HCT116 (cell line): Measurements from ENCODE around the gene USP3. TPM values are rescaled to one million over a fixed set of nuclear protein-coding genes. Genes with fewer than 3 reads are reported as not detected.

ENCODE experiments used
- ATAC-seq: fragments of 200-7000 bp; cut with Tn5 transposase; 2 replicates; pipeline ENCODE4 v1.9.1; 2020; ENCODE audit warnings: mild to moderate bottlenecking, moderate library complexity
- BruUV-seq: library from RNA; stranded (reverse); fragments of 400-500 nt; replicated peaks from 2 replicates; lab custom pipeline; 2021; lab: Mats Ljungman, UMichigan
- CTCF ChIA-PET: fragments of 300-600 bp; sonication (Branson Sonifier 250); formaldehyde crosslinking; loops from one replicate; lab custom pipeline; 2021; ENCODE audit warnings: antibody characterized with exemption; lab: Charles Lee
- POLR2A ChIA-PET: fragments of 300-600, 350-600 bp; sonication (Branson Sonifier 250); formaldehyde crosslinking; loops from one replicate; lab custom pipeline; 2021; ENCODE audit warnings: antibody characterized with exemption; lab: Charles Lee
- RAD21 ChIA-PET, 2 experiments: fragments of 300-600 bp; sonication (Branson Sonifier 250); formaldehyde crosslinking; loops; one replicate each; lab custom pipeline; 2023; ENCODE audit warnings: low total read pairs in 2 of 2; ENCODE audit not compliant: uncharacterized antibody in 2 of 2, unreplicated experiment in 2 of 2, low non-redundant PET in 1 of 2; lab: Charles Lee
- DNase-seq: peaks from one replicate; pipeline ENCODE4 v3.0.0-alpha.2; 2010; ENCODE audit warnings: low read depth, low spot score
- H2AFZ ChIP-seq: fragments of 200-600 bp; shearing (Covaris generic), sonication (generic); 2 replicates; pipeline ENCODE4 v1.6.1; 2017; ENCODE audit warnings: low read depth, mixed run types, mixed read lengths, antibody characterized with exemption, low read length; ENCODE audit not compliant: poor library complexity, severe bottlenecking
- H3K27ac ChIP-seq: 2 replicates; pipeline ENCODE4 v1.5.1; 2012; ENCODE audit warnings: low read depth, low read length
- H3K27me3 ChIP-seq: fragments of 200-600 bp; sonication (generic); 2 replicates; pipeline ENCODE4 v1.6.1; 2016; ENCODE audit warnings: mixed run types, low read length, mixed read lengths; ENCODE audit not compliant: insufficient read depth
- H3K36me3 ChIP-seq, 2 experiments: fragments of 200-500 bp in 1 of 2; fragments of 200-600 bp in 1 of 2; sonication (Bioruptor generic) in 1 of 2; sonication (generic) in 1 of 2; 2 replicates each; pipeline versions ENCODE4 v1.5.1 to v1.6.1; 2014 to 2016; ENCODE audit warnings: low read length in 2 of 2, inconsistent platforms in 1 of 2, mixed read lengths in 1 of 2, mixed run types in 1 of 2; ENCODE audit not compliant: insufficient read depth in 2 of 2, control insufficient read depth in 1 of 2
- H3K4me1 ChIP-seq, 2 experiments: fragments of 200-600 bp in 1 of 2; sonication (generic) in 1 of 2; 2 replicates each; pipeline versions ENCODE4 v1.5.1 to v1.6.1; 2012 to 2017; ENCODE audit warnings: low read length in 2 of 2, inconsistent platforms in 1 of 2, mild to moderate bottlenecking in 1 of 2, mixed read lengths in 1 of 2, mixed run types in 1 of 2, moderate library complexity in 1 of 2; ENCODE audit not compliant: insufficient read depth in 2 of 2, control insufficient read depth in 1 of 2
- H3K4me2 ChIP-seq: fragments of 200-600 bp; sonication (generic); 2 replicates; pipeline ENCODE4 v1.6.1; 2017; ENCODE audit warnings: mixed run types, low read length, mixed read lengths
- H3K4me3 ChIP-seq, 2 experiments: fragments of 200-600 bp in 1 of 2; sonication (generic) in 1 of 2; replicated peaks in 1 of 2; 2 replicates each; pipeline ENCODE4 v1.5.1; 2011 to 2016; ENCODE audit warnings: low read length in 2 of 2, control low read depth in 1 of 2, low read depth in 1 of 2, mild to moderate bottlenecking in 1 of 2, mixed read lengths in 1 of 2, mixed run types in 1 of 2
- H3K79me2 ChIP-seq: fragments of 200-600 bp; sonication (generic); 2 replicates; pipeline ENCODE4 v1.6.1; 2017; ENCODE audit warnings: mild to moderate bottlenecking, mixed run types, low read length, moderate library complexity, mixed read lengths; ENCODE audit not compliant: insufficient read depth
- H3K9ac ChIP-seq: fragments of 200-600 bp; sonication (generic); 2 replicates; pipeline ENCODE4 v1.6.1; 2016; ENCODE audit warnings: low read length, mixed read lengths
- H3K9me2 ChIP-seq: fragments of 200-600 bp; sonication (generic), shearing (Covaris generic); 2 replicates; pipeline ENCODE4 v1.6.1; 2017; ENCODE audit warnings: mixed run types, mild to moderate bottlenecking, moderate library complexity; ENCODE audit not compliant: insufficient read depth
- H3K9me3 ChIP-seq, 2 experiments: fragments of 200-500 bp in 1 of 2; fragments of 200-600 bp in 1 of 2; sonication (Bioruptor generic) in 1 of 2; sonication (generic) in 1 of 2; 2 replicates each; pipeline ENCODE4 v1.6.1; 2014 to 2017; ENCODE audit warnings: low read length in 2 of 2, mixed read lengths in 2 of 2, inconsistent platforms in 1 of 2, low read depth in 1 of 2, mild to moderate bottlenecking in 1 of 2, mixed run types in 1 of 2, moderate library complexity in 1 of 2; ENCODE audit not compliant: control insufficient read depth in 1 of 2, insufficient read depth in 1 of 2
- H4K20me1 ChIP-seq: fragments of 200-600 bp; sonication (generic), shearing (Covaris generic); 2 replicates; pipeline ENCODE4 v1.6.1; 2017; ENCODE audit warnings: mixed run types, mild to moderate bottlenecking, moderate library complexity; ENCODE audit not compliant: insufficient read depth
- CEBPB ChIP-seq: IDR thresholded peaks from 2 replicates; pipeline ENCODE4 v1.6.1; 2012; ENCODE audit warnings: low read depth
- EGR1 ChIP-seq: IDR thresholded peaks from 2 replicates; pipeline ENCODE4 v1.6.1; 2012; ENCODE audit warnings: low read depth
- JUND ChIP-seq: IDR thresholded peaks from 2 replicates; pipeline ENCODE4 v1.6.1; 2012
- ZNF274 ChIP-seq: fragments of 200-500 bp; sonication (Bioruptor generic); IDR thresholded peaks from 2 replicates; pipeline ENCODE4 v1.6.1; 2014; ENCODE audit warnings: mild to moderate bottlenecking, low read depth, low read length, inconsistent platforms
- intact Hi-C: fragments of 100-400 bp; cut with micrococcal nuclease; formaldehyde crosslinking; loops from 2 replicates; pipeline ENCODE4 v1.10.0; 2022
- total RNA-seq: library from RNA; stranded (reverse); gene quantifications from one replicate; pipeline ENCODE4 v1.2.1, GENCODE V29; 2021; ENCODE audit not compliant: unreplicated experiment
- TF ChIP-seq, protein P1 (sequence below): IDR thresholded peaks from 2 replicates; pipeline ENCODE4 v1.6.1; 2012
- TF ChIP-seq, protein P2 (sequence below): IDR thresholded peaks from 2 replicates; pipeline ENCODE4 v1.6.1; 2011; ENCODE audit warnings: mild to moderate bottlenecking, low read length, moderate library complexity; ENCODE audit not compliant: insufficient replicate concordance; ENCODE audit errors: extremely low read depth
- TF ChIP-seq, protein P3 (sequence below): IDR thresholded peaks from 2 replicates; pipeline ENCODE4 v1.6.1; 2012; ENCODE audit warnings: low read depth

The USP3 gene
- total RNA-seq, 1 experiment from 2014 or later: 61.6 TPM

DNA sequence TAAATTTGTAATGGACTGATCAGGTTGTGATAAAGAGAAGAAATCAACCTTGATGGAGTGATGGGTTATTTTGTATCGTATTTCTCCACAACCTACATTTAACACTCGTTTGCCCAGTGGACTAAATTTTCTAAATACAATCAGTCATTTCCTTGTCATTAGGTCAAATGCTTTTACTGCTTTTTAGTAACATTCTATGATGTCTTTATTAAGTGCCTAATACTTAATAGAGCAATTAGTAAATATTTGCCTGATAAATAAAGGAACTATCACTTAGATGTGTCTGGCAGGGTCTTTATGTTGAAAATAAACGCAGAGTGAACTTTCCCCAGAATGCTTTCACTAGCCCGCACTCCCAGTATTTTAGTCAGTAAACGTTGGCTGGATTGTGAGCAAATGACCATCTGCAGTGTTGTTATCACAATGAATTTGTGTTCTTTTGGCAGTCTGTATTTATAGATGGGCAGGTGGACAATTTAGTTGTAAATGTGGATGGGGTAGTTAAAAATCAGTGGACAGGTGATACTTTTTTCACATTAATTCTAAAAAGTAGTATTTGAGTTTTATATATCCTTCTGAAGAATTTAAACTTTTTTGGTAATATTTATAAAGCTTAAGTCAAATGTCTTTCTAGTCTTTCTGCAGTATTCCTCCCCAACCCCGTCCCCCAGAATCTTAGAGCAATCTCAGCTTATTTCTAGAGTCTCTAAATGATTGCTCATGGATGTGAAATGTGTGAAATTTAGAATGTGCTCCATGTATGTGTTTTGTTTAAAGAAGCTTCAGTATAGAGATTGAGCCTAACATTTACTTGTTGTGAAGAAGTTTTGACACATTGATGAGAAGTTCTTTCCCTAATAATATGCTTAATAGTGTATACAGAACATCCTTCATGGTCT is 4.9 kb downstream of the USP3 start:
- Histone ChIP-seq H3K79me2 (peaks cover 95% of the 10 kb centered on the region), H3K4me1 (peaks cover 30 to 46% of the 10 kb centered on the region in 2 experiments), H4K20me1 (peaks cover 59% of the 10 kb centered on the region), H3K9me3 (no peaks in the 10 kb centered on the region), H3K9ac (0 out of 2 replicates have a peak overlapping the region, but pooled peaks have one; percentile 8), H3K9me2 (no peaks in the 10 kb centered on the region), H3K27me3 (no peaks in the 10 kb centered on the region), H3K27ac (no peak overlapping the region), H3K4me3 (no peak overlapping the region), H3K4me2 (peak overlapping the region; percentile 54), H2AFZ (no peak overlapping the region), H3K36me3 (no peaks in the 10 kb centered on the region)
- BruUV-seq: no TSS peak
- ChIA-PET RAD21 (no interaction called here), CTCF (interaction anchor here (1.1 to 1.9 kb wide), 3 partner anchors 22 to 90 kb away, joined by 3 to 6 read pairs (median 4); no protein-coding TSS in a partner anchor), POLR2A (no interaction called here)
- TF ChIP-seq, protein P1, sequence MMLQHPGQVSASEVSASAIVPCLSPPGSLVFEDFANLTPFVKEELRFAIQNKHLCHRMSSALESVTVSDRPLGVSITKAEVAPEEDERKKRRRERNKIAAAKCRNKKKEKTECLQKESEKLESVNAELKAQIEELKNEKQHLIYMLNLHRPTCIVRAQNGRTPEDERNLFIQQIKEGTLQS: no peak
- no peak for TF ChIP-seq EGR1
- no peak for TF ChIP-seq CEBPB
- TF ChIP-seq JUND: no peak
- no peak for TF ChIP-seq ZNF274
- TF ChIP-seq, protein P2, sequence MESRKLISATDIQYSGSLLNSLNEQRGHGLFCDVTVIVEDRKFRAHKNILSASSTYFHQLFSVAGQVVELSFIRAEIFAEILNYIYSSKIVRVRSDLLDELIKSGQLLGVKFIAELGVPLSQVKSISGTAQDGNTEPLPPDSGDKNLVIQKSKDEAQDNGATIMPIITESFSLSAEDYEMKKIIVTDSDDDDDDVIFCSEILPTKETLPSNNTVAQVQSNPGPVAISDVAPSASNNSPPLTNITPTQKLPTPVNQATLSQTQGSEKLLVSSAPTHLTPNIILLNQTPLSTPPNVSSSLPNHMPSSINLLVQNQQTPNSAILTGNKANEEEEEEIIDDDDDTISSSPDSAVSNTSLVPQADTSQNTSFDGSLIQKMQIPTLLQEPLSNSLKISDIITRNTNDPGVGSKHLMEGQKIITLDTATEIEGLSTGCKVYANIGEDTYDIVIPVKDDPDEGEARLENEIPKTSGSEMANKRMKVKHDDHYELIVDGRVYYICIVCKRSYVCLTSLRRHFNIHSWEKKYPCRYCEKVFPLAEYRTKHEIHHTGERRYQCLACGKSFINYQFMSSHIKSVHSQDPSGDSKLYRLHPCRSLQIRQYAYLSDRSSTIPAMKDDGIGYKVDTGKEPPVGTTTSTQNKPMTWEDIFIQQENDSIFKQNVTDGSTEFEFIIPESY: no peak
- TF ChIP-seq, protein P3, sequence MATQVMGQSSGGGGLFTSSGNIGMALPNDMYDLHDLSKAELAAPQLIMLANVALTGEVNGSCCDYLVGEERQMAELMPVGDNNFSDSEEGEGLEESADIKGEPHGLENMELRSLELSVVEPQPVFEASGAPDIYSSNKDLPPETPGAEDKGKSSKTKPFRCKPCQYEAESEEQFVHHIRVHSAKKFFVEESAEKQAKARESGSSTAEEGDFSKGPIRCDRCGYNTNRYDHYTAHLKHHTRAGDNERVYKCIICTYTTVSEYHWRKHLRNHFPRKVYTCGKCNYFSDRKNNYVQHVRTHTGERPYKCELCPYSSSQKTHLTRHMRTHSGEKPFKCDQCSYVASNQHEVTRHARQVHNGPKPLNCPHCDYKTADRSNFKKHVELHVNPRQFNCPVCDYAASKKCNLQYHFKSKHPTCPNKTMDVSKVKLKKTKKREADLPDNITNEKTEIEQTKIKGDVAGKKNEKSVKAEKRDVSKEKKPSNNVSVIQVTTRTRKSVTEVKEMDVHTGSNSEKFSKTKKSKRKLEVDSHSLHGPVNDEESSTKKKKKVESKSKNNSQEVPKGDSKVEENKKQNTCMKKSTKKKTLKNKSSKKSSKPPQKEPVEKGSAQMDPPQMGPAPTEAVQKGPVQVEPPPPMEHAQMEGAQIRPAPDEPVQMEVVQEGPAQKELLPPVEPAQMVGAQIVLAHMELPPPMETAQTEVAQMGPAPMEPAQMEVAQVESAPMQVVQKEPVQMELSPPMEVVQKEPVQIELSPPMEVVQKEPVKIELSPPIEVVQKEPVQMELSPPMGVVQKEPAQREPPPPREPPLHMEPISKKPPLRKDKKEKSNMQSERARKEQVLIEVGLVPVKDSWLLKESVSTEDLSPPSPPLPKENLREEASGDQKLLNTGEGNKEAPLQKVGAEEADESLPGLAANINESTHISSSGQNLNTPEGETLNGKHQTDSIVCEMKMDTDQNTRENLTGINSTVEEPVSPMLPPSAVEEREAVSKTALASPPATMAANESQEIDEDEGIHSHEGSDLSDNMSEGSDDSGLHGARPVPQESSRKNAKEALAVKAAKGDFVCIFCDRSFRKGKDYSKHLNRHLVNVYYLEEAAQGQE: no peak
- ATAC-seq (no peak), DNase-seq (no peak)
- intact Hi-C loops: no loop called here
